Stimulated activated CD4-positive, alpha-beta T cell treated with anti-CD3 and anti-CD28 coated beads, Interleukin-2, amount 100 ng/mL, for 48 hours (primary cell): ENCODE results near the gene NTRK2.

ENCODE experiments used
- DNase-seq, 2 donors: peaks; one replicate each; pipeline ENCODE4 v3.0.0-alpha.2; 2020

The NTRK2 gene

DNA sequence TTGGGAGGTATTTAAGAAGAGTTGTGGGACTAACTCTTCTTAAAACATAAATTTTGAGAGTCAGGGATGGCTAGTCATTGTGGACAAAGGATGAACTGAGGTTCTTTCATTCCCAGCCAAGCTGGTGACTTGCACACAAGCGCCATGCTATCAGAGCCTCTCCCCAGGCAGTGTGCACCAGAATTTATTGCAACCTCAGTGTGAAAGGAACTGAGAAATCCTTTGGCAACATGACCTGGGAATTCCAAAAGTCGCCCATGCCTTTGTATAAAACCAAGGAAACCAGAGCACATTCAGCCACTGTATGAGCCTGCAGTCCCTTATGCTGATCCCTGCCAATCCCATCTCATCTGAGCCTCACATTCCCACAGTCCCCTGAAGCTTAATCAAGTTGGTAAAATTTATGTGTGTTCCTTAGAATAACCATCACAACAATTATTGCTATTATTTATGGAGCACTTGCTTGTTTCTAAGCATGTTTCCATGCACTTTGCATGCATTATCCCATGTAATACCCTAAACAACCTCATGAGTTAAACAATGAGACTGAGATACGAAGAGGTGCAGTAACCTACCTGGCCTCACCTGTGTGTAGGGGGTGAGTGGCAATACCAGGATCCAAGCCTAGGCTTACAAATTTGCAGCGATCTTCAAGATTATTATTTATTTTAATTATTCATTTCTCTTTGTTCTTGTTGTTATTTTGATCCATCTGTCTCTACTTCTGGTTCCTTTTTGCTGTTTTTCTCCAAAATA, 116.4 kb downstream of the NTRK2 start:
- DNase-seq: no peak

DNA sequence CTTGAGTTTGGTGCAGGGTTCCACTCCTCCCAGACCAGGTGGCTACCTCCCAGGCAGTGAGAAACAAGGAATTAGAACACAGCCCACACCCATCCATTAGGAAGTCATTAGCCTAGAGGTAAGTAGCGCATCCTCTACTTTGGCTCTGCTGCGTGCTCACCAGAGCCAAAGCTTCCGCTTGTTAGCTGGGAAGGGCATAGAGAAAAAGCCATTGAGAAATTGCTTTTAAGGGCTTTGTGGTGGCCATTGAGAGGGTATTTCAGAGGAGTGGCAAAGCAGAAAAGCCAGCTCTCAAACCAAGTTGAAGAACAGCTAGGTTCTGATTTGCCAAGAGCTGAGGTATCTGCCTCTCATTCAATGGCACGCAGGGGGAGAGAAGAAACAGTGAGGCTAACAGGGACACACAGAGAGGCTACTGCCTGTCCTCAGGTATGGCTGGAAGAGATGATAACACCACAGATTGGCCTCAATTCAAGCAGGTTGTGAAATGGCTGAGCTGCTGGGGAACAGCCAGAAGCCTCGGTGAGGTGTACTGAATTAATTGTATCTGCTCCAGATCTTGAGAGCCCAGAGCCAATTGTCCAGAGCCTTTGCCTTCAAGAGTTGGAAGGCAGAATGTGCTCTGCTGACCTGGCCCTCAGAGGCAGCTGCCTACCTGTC, 119.4 kb downstream of the NTRK2 start:
- DNase-seq: no peak

DNA sequence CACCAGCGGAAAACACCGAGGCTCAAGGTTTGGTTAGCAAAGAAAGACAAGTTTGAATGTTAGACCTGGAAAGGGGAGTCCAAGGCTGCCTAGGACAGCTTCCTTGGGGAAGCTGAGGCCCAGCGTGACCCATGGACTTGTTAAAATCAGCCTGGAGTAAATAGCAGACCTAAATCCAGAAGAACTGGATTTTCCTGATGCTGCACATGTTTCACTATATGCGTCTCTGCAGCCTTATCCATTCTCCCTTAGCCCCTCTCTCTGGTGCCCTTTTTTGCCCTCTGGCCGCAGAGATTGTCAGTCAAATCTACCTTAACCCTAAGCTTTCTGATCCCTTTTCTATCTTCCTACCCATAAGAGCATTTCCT, 119.9 kb downstream of the NTRK2 start:
- DNase-seq: no peak

DNA sequence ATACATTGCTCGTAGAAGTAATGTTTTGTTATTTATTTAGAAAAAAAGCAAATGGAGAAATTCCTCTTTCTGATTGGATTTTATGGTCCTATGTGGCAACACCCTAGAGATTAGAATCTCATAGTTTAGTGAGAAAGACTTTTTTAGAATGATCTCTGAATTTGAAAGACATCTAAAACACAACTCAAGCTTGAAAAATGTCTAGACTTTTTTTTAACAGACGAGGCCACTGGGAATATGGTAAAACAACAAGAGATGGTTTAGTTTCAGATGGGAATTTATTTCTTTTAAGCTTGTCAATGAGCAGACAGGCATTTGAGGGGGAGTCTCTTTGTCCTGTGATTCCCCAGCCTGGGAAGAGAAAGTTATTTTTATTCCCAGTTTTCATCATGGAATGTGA, 122.1 kb downstream of the NTRK2 start:
- DNase-seq: no peak

DNA sequence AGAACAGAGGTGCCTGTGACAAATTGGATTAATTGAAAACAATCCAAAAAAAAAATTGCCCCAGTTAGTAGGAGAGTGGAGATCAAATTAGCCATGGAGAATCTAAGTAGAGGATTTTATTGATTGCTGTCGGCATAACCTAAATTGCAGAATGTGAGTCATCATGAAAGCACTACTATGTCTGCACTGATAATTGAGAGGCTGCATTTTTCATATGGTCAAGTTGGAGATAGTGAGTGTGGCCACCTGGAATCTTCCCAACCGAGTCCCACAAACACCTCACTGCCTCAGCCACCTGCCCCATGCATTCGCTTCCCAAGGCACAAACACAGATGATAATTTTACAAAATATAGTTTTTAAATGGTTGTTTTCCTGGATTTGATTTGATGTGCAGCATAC, 123.7 kb downstream of the NTRK2 start:
- no peak for DNase-seq

DNA sequence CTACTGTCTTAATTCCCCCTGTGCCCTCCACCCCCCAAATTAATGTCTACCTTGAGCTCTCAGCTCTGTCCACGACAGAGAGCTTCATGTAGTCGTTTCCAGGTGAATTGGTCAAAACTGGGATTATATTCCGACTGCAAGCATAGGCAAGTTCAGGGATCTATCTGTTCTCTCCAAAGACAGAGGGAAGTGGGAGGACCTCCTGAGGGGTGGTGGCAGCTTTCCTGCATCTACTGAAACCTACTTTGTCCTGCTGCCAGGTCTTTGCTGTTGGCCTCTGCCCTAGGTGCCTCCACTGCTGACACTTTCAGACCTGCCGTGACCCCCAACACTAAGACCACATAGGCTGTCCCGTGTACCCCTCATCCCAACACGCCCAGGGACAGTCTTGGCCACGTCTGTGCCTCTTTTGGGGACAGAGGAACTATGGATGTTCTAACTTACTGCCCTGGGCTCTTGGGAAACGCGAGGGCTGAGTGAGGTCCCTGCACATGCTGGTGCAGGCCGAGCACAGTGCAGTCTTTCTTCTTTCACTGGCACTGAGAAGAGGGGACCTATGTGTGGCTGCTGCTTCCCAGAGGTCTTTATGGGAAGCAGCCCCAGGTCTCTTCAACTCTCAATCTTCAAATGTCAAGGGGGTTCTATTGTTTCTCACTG, 125.6 kb downstream of the NTRK2 start:
- no peak for DNase-seq

DNA sequence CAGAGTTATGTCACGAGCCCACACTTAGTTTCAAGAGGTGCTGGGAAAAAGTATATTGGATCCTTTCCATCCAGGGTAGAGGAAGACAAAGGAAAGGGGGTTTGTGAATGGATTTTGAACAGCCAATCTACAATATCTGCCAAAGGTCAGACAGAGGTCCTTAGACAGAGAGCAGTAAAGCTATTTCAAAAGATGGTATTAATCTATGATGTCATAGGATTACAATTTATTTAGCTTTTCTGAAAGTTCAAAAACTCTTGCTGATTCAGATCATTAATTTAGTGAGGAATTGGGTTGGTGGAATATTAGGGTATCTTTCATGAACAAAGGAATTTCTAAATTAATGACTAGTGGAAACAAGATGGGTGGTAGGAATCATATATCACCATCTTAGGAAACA, 126.9 kb downstream of the NTRK2 start:
- no peak for DNase-seq

DNA sequence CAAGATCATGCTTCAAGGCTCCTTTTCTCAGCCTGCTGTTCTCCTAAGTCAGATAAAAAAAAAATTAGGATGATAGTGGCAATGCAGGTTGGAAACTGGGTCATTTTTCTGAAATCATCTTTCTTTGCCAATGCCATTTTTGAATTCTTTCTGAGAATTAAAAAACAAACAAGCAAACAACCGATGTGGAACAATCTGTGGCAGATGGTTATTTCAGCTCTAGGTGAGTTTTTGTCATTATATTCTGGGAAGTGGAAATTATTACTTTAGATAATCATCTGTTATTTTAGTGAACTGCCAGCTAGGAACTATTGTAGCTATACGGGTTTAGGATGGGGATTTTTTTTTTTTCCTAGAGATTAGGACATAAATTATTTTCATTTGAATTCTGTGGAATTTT, 129.7 kb downstream of the NTRK2 start:
- DNase-seq: no peak

DNA sequence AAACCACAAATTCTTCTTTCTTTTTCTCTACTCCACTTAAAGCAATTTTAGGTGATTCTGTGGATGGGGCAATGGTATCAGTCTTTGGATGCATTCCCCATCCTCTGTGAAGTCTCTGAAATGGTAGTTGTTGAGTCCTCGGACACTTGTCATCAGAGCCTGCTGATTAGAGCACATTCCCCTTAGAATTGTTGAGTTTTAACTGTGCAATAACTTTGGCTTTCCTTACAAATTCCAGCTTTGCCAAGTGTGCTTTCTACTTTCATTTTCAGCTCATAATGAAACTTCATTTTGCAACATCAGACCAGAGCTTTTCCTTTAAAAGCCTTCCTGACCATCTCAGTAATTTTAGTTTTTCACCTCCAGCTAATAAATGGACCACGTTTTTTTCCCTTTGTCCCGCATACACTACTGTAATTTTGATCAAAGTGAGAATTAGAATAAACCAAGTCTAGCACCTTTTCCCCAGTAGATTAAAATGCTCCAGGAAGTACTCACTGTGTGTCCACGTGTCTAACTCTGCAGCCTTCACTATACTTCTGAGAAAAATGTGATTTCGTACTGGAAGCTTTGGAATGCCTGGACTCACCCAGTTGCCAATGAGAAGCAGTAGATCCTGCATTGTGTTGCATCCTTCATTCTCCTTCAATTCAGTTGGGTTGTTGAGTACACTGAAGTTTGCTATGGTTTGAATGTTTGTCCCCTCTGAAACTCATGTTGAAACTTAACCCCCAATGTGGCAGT, 135.6 kb downstream of the NTRK2 start:
- no peak for DNase-seq

DNA sequence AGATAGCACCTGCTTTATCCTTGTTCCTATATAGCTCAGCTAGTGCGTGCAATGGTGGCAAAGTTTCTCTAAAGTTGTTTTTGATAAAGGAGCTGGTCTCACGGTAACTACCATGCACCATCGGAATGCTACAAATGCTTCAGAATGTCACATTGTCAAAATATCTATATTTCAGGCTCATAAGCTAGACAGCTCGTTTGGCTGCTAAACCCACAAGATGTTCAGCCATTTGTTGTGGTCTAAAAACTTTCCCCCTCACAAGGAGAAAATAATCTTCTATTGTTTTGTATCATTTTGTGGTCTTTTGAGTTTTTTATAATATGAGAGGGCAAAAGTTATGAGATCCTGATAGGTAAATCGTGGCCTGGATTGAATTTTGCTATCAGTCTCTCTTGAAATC, 137.9 kb downstream of the NTRK2 start:
- no peak for DNase-seq

DNA sequence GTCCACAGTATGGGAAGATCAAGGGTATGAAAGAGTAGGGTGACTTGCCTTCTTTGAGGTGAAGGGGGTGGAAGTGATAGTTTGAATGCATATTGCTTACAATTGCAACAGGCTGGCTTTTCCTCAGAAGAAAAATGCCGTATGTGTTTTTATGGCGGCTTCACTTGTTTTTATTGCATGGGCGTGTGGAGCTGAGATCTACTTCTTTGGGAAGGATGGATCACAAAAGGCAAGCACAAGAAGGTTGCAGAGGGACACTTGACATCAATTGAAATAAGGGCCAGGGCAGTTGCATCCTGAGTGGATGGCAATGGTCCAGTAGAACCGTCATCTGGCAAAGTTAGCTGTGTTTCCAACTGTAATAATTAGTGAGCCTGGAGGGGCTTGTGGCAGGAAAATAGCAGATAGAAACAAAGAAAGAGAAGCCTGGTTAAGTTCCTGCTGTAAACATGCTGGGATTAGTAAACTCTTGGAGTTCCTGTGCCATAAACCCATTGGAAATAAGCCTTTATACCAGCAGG, 138.4 kb downstream of the NTRK2 start:
- no peak for DNase-seq

DNA sequence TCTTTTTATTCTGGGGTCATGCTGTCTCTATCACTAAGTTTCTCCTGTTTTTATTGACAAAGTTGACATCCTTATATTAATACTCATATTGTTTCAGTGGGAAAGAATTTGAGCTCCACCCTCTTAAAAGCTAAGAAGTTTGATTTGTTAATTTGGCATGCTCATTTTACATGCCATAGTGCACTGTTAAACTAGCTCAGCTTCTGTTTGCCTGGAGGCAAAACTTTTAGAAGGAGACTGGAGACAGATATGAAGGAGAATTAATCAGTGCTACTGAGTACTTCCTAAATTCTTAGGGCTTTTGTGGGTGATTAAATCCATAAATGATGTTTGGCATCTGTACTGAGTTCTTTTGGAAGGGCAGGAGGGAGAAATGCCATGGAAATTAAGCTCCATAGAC, 138.9 kb downstream of the NTRK2 start:
- DNase-seq: no peak

DNA sequence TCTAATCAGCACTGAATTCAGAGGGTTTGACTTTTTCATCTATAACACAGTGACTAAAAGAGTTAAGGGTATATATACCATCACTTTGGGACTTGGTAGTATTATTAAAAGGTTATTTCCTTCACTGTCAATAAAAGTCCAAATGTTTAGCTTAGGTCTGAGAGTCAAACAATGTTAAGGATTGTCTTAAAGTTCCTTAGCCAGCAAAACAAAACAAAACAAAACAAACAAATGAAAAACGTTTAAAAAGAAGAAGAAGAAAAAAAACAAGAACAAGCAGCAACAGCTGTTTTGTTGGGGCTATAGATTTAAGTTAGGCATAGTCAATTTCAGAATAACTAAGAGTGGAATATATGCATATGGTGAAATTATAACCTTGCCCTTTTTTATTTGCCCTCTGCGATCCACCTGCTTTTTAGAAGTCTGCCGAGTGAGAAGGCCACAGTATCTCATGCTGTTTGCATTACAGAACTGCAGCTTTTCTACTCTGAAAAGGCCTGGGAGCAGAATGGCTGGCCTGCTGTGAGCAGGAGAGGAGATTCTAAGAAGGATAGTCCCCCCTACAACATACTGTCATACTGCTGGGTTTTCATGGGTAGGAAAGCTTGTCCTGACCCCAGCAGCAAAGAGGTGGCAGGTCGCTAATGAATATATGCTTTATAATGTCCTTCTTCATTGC, 141.7 kb downstream of the NTRK2 start:
- DNase-seq: no peak

DNA sequence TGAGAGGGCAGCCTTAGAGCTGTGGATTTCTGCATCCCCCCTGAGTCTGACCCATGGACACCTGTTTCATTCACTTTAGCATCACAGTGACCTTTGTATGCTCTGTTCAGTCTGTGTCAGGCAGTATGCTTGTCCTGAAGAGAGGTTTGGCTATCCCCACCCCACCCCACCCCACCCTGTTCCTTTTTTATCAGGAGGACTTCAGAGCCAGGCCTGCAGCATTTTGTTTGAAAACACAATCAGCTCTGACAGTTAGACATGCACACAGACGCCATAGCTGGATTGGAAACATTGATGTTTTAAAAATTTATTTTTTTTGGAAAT, 142.2 kb downstream of the NTRK2 start:
- DNase-seq: no peak

DNA sequence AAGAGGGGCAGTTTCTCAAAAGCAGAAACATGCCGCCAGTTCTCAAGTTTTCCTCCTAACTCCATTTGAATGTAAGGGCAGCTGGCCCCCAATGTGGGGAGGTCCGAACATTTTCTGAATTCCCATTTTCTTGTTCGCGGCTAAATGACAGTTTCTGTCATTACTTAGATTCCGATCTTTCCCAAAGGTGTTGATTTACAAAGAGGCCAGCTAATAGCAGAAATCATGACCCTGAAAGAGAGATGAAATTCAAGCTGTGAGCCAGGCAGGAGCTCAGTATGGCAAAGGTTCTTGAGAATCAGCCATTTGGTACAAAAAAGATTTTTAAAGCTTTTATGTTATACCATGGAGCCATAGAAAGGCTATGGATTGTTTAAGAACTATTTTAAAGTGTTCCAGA, 142.8 kb downstream of the NTRK2 start:
- DNase-seq: no peak

DNA sequence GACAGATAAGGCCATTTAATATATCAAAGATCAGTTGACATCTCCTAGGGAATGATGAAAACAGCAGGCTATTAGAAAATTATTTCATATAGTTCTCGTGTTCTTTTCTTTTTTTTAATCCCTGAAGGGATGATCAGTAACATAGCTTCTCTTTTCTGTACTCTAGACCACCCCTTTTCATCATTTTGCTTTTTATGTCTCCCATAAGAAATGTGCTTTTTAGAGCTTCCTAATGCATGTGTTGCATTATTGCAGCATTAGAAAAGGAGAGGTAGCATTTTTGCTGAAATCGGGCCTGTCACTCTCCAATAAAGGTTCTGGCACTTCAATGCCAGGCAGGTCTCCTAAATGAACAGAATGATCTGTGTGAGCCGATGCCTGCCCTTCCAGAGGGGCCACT, 143.3 kb downstream of the NTRK2 start:
- DNase-seq: no peak

DNA sequence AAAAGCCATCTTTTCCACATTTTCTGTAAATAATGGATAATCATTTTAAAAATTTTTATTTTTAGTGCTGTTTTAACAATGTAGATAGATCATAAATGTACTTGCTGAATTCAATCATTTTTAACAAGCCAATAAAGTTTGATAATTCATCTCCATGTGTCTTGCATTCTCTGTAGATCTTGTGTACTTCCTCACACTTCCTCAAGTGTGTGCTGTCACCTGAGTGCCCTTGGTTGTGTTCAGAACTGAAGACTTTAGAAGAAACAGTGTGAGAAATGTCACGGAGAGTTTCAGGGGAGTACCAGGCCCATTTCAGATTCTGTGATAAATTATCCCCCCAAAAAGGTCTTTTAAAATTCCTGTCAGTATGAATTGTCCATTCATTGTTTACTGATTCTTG, 146.0 kb downstream of the NTRK2 start:
- DNase-seq: no peak

DNA sequence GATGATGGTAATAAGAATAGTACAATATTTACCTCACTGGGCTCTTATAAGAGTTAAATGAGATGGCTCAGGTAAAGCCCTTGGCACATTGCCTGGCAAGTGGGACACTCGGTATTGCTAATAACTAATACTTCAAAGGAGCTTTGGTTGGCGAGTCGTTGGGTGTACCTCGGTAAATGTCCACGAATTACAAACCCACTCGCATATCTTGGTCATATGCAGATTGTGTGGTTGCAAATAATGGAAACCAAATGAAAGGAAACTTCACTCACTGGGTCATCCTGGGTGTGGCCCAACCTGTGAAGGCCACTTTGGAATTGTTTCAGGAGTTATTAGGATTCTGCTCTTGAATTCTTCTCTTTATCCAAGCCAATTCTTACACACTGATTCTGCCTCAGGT, 147.5 kb downstream of the NTRK2 start:
- DNase-seq: no peak

DNA sequence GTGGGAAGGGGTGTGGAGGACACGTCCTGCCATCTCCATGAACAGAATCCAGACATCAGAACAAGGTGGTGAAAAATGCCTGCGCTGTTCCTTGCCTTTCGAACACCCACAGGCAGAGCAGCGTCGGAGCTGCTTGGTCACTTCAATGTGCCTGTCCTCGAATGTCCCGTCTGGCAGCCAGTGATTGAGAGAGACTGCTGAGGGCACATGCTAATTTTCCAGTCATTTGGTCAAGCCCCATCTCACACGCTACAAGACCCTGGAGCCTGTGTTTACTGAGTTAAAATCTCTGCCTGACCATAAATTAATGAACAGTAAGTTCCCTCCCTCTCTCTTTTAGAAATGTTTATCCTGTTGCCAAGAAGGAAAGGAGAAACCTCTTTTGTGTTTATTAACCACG, 149.3 kb downstream of the NTRK2 start:
- DNase-seq: no peak

DNA sequence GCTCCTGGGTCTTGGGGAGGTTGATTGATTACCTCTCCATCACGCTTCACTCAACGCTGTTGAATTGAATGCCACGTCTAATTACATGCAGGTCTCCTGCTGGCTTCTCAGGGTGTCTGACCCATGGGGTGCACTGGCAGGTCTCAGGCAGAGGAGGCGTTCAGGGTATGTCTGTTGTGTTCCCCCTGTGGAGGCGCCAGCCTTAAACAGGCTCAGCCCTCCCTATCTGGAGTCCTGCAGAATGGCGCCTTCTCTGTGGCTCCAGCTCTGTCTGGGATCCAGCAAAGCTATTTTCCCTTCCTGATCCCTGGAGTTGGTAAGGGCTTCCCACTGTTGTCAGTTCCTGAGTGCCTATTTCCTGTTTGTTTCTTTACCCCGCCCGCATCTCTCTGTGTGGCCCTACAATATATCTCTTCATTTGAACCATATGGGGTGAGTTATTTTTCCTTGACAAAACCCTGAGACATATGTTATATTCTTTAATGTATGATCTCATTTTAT, 150.0 kb downstream of the NTRK2 start:
- no peak for DNase-seq

DNA sequence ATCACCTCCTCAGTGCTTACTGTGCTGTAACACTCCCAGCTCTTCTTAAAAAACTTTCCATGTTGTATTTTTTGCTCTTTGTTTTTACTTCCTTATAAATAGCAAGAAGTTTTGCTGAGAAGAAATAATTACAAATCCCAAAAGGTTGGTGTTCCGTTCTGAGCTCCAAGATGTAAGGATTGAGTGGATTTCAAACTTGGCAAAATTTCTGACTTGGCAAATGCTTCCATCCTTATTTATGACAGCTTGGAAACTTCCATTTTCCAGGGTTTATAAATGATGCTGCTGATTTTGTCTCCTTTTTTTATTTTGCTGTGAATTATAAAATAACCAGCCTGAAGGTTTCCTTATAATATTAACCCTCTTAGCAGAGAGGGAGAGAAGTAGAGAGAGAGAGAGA, 151.9 kb downstream of the NTRK2 start:
- DNase-seq: no peak

DNA sequence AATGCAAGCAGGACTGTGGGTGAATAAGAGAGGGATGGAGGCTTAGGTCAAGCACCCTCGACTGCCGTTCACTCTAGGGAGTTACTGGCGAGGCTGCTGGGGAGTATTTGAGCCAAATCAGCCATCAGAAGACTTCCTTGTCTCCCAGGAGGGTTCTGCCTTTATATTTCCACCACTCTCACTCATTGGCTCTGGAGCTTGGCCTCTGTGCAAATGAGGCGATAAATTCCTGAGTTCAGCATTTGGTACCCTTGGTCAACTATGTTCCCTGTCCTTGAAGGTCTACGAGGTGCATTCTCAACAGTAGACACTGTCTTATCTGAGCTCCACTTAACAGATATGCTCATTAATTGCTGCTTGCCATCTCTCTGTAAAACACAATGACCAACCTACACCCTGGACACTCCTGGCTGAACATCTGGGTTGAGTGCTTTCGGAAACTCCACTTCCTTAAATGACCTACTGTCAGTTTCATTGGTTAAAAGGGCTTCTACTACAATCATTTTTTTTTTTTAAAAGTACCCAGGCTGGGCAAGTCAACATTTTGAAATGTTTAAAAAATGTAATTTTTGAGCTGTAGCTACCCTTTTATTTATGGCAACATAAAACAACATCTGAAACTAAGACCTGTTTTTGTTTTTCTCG, 153.2 kb downstream of the NTRK2 start:
- DNase-seq: no peak
